Measurements from ENCODE around the gene SEPTIN6. TPM values are rescaled to one million over a fixed set of nuclear protein-coding genes. Genes with fewer than 3 reads are reported as not detected.

SEPTIN6 gene
- total RNA-seq, 1 donor from 2014 or later = 20.9 TPM

- DNase-seq (no peak), ATAC-seq (no peak)
- H3K4me3 ChIP-seq = no peak overlapping the region
- intact Hi-C loops (cut with DNase I) = no loop called here
- H3K9me3 ChIP-seq = no peaks in the 10 kb centered on the region
- no peak overlapping the region for H3K27ac ChIP-seq
- no peak for TF ChIP-seq CTCF (IDR thresholded peaks at IDR 0.05)
- no peaks in the 10 kb centered on the region for H3K27me3 ChIP-seq
- H3K4me1 ChIP-seq = no peaks in the 10 kb centered on the region
- no peaks in the 10 kb centered on the region for H3K36me3 ChIP-seq
Observed at GRCh38 chrX:119709630-119710029, 16.7 kb upstream of the SEPTIN6 start.

GRCh38 chrX:119708936-119709335 lies 16.0 kb upstream of the SEPTIN6 start:
- Histone ChIP-seq H3K4me1 (no peaks in the 10 kb centered on the region), H3K27me3 (no peaks in the 10 kb centered on the region), H3K36me3 (no peaks in the 10 kb centered on the region), H3K9me3 (no peaks in the 10 kb centered on the region), H3K27ac (no peak overlapping the region), H3K4me3 (no peak overlapping the region)
- ATAC-seq = no peak
- intact Hi-C loops (cut with DNase I) = no loop called here
- no peak for DNase-seq
- no peak for TF ChIP-seq CTCF (IDR thresholded peaks at IDR 0.05)

GRCh38 chrX:119706616-119707015 lies 13.6 kb upstream of the SEPTIN6 start:
- Histone ChIP-seq H3K4me1 (no peaks in the 10 kb centered on the region), H3K36me3 (no peaks in the 10 kb centered on the region), H3K27ac (no peak overlapping the region), H3K9me3 (no peaks in the 10 kb centered on the region), H3K27me3 (no peaks in the 10 kb centered on the region), H3K4me3 (no peak overlapping the region)
- no peak for TF ChIP-seq CTCF (IDR thresholded peaks at IDR 0.05)
- ATAC-seq = no peak
- intact Hi-C loops (cut with DNase I) = no loop called here
- no peak for DNase-seq

GRCh38 chrX:119698845-119699244 lies 5.9 kb upstream of the SEPTIN6 start:
- Histone ChIP-seq H3K27me3 (no peaks in the 10 kb centered on the region), H3K9me3 (no peaks in the 10 kb centered on the region), H3K36me3 (no peaks in the 10 kb centered on the region), H3K4me1 (no peaks in the 10 kb centered on the region), H3K4me3 (no peak overlapping the region), H3K27ac (no peak overlapping the region)
- DNase-seq = no peak
- intact Hi-C loops (cut with DNase I) = no loop called here
- TF ChIP-seq CTCF (IDR thresholded peaks at IDR 0.05) = peak; percentile 55
- peak; percentile 64 for ATAC-seq

GRCh38 chrX:119696251-119696890 lies 3.4 kb upstream of the SEPTIN6 start:
- H3K4me3 ChIP-seq = no peak overlapping the region
- ATAC-seq (no peak), DNase-seq (no peak)
- H3K27ac ChIP-seq = no peak overlapping the region
- TF ChIP-seq CTCF (IDR thresholded peaks at IDR 0.05) = no peak
- H3K9me3 ChIP-seq = no peaks in the 10 kb centered on the region
- H3K36me3 ChIP-seq = no peaks in the 10 kb centered on the region
- H3K4me1 ChIP-seq = no peaks in the 10 kb centered on the region
- intact Hi-C loops (cut with DNase I) = no loop called here
- H3K27me3 ChIP-seq = no peaks in the 10 kb centered on the region

All from upper lobe of right lung (tissue), 1 donor.